ENCODE data around the gene OPRD1. TPM values are rescaled to one million over a fixed set of nuclear protein-coding genes. Genes with fewer than 3 reads are reported as not detected.

Gene OPRD1
- total RNA-seq, 4 donors from 2014 or later: 0.15 to 0.24 (median 0.24) TPM; not detected in 1

- Histone ChIP-seq H3K9me3 (no peaks in the 10 kb centered on the region), H3K4me1 (peaks cover 19 to 26% of the 10 kb centered on the region in 2 donors), H3K4me3 (peak overlapping the region; percentile 85 to 92 (median 88)), H3K27ac (peak overlapping the region; percentile 87 to 93 (median 92)), H3K27me3 (no peaks in the 10 kb centered on the region), H3K36me3 (no peaks in the 10 kb centered on the region)
- TF ChIP-seq POLR2A (IDR thresholded peaks at IDR 0.05): no peak
- no peak for TF ChIP-seq CTCF (IDR thresholded peaks at IDR 0.05 in 4 of 5, conservative IDR thresholded peaks at IDR 0.05 in 1 of 5)
- in situ Hi-C loops (cut with MboI; ENCODE audit: low sequenced_read_pairs in 4 of 4): loop anchor here (10.0 to 25.0 kb wide), 7 partner anchors 99 to 1826 kb away; partner anchors contain the start of genes RNU11 (in 3 of the 4), TAF12 (in 3 of the 4), MATN1 (in 1 of the 4) and PHACTR4 (in 1 of the 4)
- intact Hi-C loops (cut with DNase I; ENCODE audit: low total_unique reads): loop anchor here (2.0 to 10.0 kb wide), 4 partner anchors 29 to 1829 kb away; partner anchors contain the start of genes EPB41, SESN2 and TAF12
- no peak for DNase-seq
- ATAC-seq: no peak
These were observed 74.2 kb downstream of the OPRD1 start for GRCh38 chr1:28885977-28886730.

GRCh38 chr1:28886731-28887418 is 74.9 kb downstream of the OPRD1 start:
- ATAC-seq (peak; percentile 78 to 82), DNase-seq (peak; percentile 78 to 86)
- TF ChIP-seq CTCF (IDR thresholded peaks at IDR 0.05 in 4 of 5, conservative IDR thresholded peaks at IDR 0.05 in 1 of 5) (no peak), POLR2A (IDR thresholded peaks at IDR 0.05) (peak; percentile 63 to 70)
- intact Hi-C loops (cut with DNase I; ENCODE audit: low total_unique reads) (loop anchor here (2.0 to 10.0 kb wide), 4 partner anchors 28 to 1828 kb away; partner anchors contain the start of genes EPB41, SESN2 and TAF12), in situ Hi-C loops (cut with MboI; ENCODE audit: low sequenced_read_pairs in 4 of 4) (loop anchor here (10.0 to 25.0 kb wide), 7 partner anchors 98 to 1825 kb away; partner anchors contain the start of genes RNU11 (in 3 of the 4), TAF12 (in 3 of the 4), MATN1 (in 1 of the 4) and PHACTR4 (in 1 of the 4))
- no peaks in the 10 kb centered on the region for H3K9me3 ChIP-seq
- peak overlapping the region; percentile 87 to 93 (median 92) for H3K27ac ChIP-seq
- no peaks in the 10 kb centered on the region for H3K27me3 ChIP-seq
- peaks cover 19 to 26% of the 10 kb centered on the region in 2 donors for H3K4me1 ChIP-seq
- H3K36me3 ChIP-seq: no peaks in the 10 kb centered on the region
- peak overlapping the region; percentile 85 to 92 (median 88) for H3K4me3 ChIP-seq

- in situ Hi-C loops (cut with MboI; ENCODE audit: low sequenced_read_pairs in 4 of 4): loop anchor here (10.0 to 25.0 kb wide), 7 partner anchors 97 to 1825 kb away; partner anchors contain the start of genes RNU11 (in 3 of the 4), TAF12 (in 3 of the 4), MATN1 (in 1 of the 4) and PHACTR4 (in 1 of the 4)
- no peaks in the 10 kb centered on the region for H3K27me3 ChIP-seq
- intact Hi-C loops (cut with DNase I; ENCODE audit: low total_unique reads): loop anchor here (2.0 to 10.0 kb wide), 4 partner anchors 27 to 1827 kb away; partner anchors contain the start of genes EPB41, SESN2 and TAF12
- peak; percentile 24 to 31 for ATAC-seq
- TF ChIP-seq CTCF (IDR thresholded peaks at IDR 0.05 in 4 of 5, conservative IDR thresholded peaks at IDR 0.05 in 1 of 5) (no peak), POLR2A (IDR thresholded peaks at IDR 0.05) (no peak)
- H3K36me3 ChIP-seq: no peaks in the 10 kb centered on the region
- no peak for DNase-seq
- H3K4me1 ChIP-seq: peaks cover 19 to 26% of the 10 kb centered on the region in 2 donors
- H3K4me3 ChIP-seq: peak overlapping the region; percentile 85 to 92 (median 88)
- peak overlapping the region; percentile 87 to 93 (median 92) for H3K27ac ChIP-seq
- H3K9me3 ChIP-seq: no peaks in the 10 kb centered on the region
These were observed 75.5 kb downstream of the OPRD1 start for GRCh38 chr1:28887419-28887834.
